H1 (cell line): Measurements from ENCODE around the gene LPAR3. TPM values are rescaled to one million over a fixed set of nuclear protein-coding genes. Genes with fewer than 3 reads are reported as not detected.

Experiments
- CTCF ChIA-PET: fragments of 300-600 bp; sonication (Branson Sonifier 250); formaldehyde crosslinking; loops from one replicate; lab custom pipeline; 2021; ENCODE audit not compliant: partially characterized antibody; lab: Charles Lee
- POLR2A ChIA-PET: fragments of 300-600 bp; sonication (Branson Sonifier 250); formaldehyde crosslinking; loops from one replicate; lab custom pipeline; 2021; ENCODE audit warnings: inconsistent platforms; ENCODE audit not compliant: partially characterized antibody; lab: Charles Lee
- DNase-seq, 2 experiments: peaks; one replicate each; pipeline versions ENCODE4 v3.0.0 to v3.0.0-alpha.2; 2010 to 2022; ENCODE audit warnings: low spot score in 2 of 2, low read depth in 1 of 2, mixed read lengths in 1 of 2
- FAIRE-seq: peaks from 2 replicates; lab custom pipeline; 2011; peaks lifted over from hg19 to GRCh38; lab: Jason Lieb, UNC
- H2AFZ ChIP-seq: 2 replicates; pipeline ENCODE4 v1.8.1; 2012; ENCODE audit warnings: low read length, inconsistent platforms
- H2AK5ac ChIP-seq: 2 replicates; pipeline ENCODE4 v1.6.1; 2013; ENCODE audit warnings: low read depth, low read length
- H2BK120ac ChIP-seq: replicated peaks from 2 replicates; pipeline ENCODE3; 2013; ENCODE audit warnings: low read depth, low read length, inconsistent platforms
- H2BK12ac ChIP-seq: 2 replicates; pipeline ENCODE4 v1.6.1; 2013; ENCODE audit warnings: low read depth, low read length
- H2BK15ac ChIP-seq: 2 replicates; pipeline ENCODE4 v1.6.1; 2013; ENCODE audit warnings: low read length
- H2BK20ac ChIP-seq: 2 replicates; pipeline ENCODE4 v1.6.1; 2013; ENCODE audit warnings: low read length
- H2BK5ac ChIP-seq: 2 replicates; pipeline ENCODE4 v1.6.1; 2013; ENCODE audit warnings: low read depth, low read length
- H3K14ac ChIP-seq: 2 replicates; pipeline ENCODE4 v1.6.1; 2013; ENCODE audit warnings: inconsistent platforms; ENCODE audit not compliant: insufficient read length
- H3K18ac ChIP-seq: 2 replicates; pipeline ENCODE4 v1.6.1; 2013; ENCODE audit warnings: low read length; ENCODE audit errors: extremely low read depth
- H3K23ac ChIP-seq: 2 replicates; pipeline ENCODE4 v1.6.1; 2013; ENCODE audit warnings: inconsistent platforms; ENCODE audit not compliant: insufficient read length
- H3K23me2 ChIP-seq: 2 replicates; pipeline ENCODE4 v1.6.1; 2013; ENCODE audit warnings: low read depth, low read length
- H3K27ac ChIP-seq: 2 replicates; pipeline ENCODE4 v1.6.1; 2011; ENCODE audit warnings: low read depth, low read length, inconsistent platforms
- H3K27me3 ChIP-seq, 4 experiments: replicated peaks in 1 of 4; 1 replicate in 1 of 4; 2 replicates in 3 of 4; pipeline versions ENCODE4 v1.6.1 to v1.8.1; 2011 to 2013; ENCODE audit warnings: low read length in 3 of 4, mild to moderate bottlenecking in 3 of 4, inconsistent platforms in 2 of 4, mixed read lengths in 2 of 4, moderate library complexity in 1 of 4; ENCODE audit not compliant: control insufficient read depth in 3 of 4, insufficient read depth in 3 of 4; ENCODE audit errors: extremely low read depth in 1 of 4
- H3K36me3 ChIP-seq, 4 experiments: 2 replicates each; pipeline versions ENCODE4 v1.6.1 to v1.8.1; 2011 to 2013; ENCODE audit warnings: mild to moderate bottlenecking in 4 of 4, low read length in 3 of 4, moderate library complexity in 2 of 4, control low read depth in 1 of 4, inconsistent platforms in 1 of 4; ENCODE audit not compliant: insufficient read depth in 4 of 4, control insufficient read depth in 2 of 4
- H3K4ac ChIP-seq: replicated peaks from 2 replicates; pipeline ENCODE3; 2013; ENCODE audit warnings: low read length, low read depth, mixed read lengths, inconsistent platforms; ENCODE audit not compliant: insufficient read length
- H3K4me1 ChIP-seq, 4 experiments: replicated peaks in 1 of 4; 1 replicate in 1 of 4; 2 replicates in 3 of 4; pipeline versions ENCODE4 v1.6.1 to v1.8.1; 2011 to 2013; ENCODE audit warnings: low read length in 3 of 4, inconsistent platforms in 2 of 4, mixed read lengths in 1 of 4; ENCODE audit not compliant: insufficient read depth in 4 of 4, control insufficient read depth in 3 of 4
- H3K4me2 ChIP-seq, 2 experiments: 2 replicates each; pipeline versions ENCODE4 v1.6.1 to v1.8.1; 2011 to 2013; ENCODE audit warnings: low read depth in 2 of 2, low read length in 2 of 2, control low read depth in 1 of 2, inconsistent platforms in 1 of 2, mild to moderate bottlenecking in 1 of 2; ENCODE audit not compliant: insufficient read depth in 1 of 2
- H3K4me3 ChIP-seq, 4 experiments: fragments of 200-600, 300-600 bp in 1 of 4; sonication (generic), shearing (Covaris generic), sonication (Bioruptor Twin) in 1 of 4; 2 replicates each; pipeline versions ENCODE4 v1.5.1 to v1.8.1; 2011 to 2016; ENCODE audit warnings: low read length in 4 of 4, low read depth in 3 of 4, control low read depth in 2 of 4, inconsistent platforms in 2 of 4, mild to moderate bottlenecking in 2 of 4, mixed read lengths in 1 of 4, moderate library complexity in 1 of 4; ENCODE audit not compliant: insufficient read depth in 2 of 4; ENCODE audit errors: extremely low read depth in 1 of 4
- H3K56ac ChIP-seq: replicated peaks from 2 replicates; pipeline ENCODE3; 2013; ENCODE audit warnings: low read depth, mild to moderate bottlenecking, mixed read lengths, low read length, inconsistent platforms; ENCODE audit not compliant: insufficient read length
- H3K79me1 ChIP-seq: 2 replicates; pipeline ENCODE4 v1.6.1; 2013; ENCODE audit warnings: low read depth, low read length, control low read depth
- H3K79me2 ChIP-seq, 2 experiments: 2 replicates each; pipeline versions ENCODE4 v1.6.1 to v1.8.1; 2012 to 2013; ENCODE audit warnings: low read length in 2 of 2, mild to moderate bottlenecking in 2 of 2, inconsistent platforms in 1 of 2; ENCODE audit not compliant: insufficient read depth in 2 of 2, control insufficient read depth in 1 of 2
- H3K9ac ChIP-seq, 4 experiments: replicated peaks in 1 of 4; 1 replicate in 1 of 4; 2 replicates in 3 of 4; pipeline versions ENCODE4 v1.6.1 to v1.8.1; 2011 to 2013; ENCODE audit warnings: low read depth in 3 of 4, low read length in 3 of 4, control low read depth in 2 of 4, mild to moderate bottlenecking in 2 of 4, moderate library complexity in 2 of 4, inconsistent platforms in 1 of 4; ENCODE audit errors: extremely low read depth in 1 of 4
- H3K9me3 ChIP-seq, 2 experiments: 2 replicates each; pipeline versions ENCODE4 v1.6.1 to v1.8.1; 2012 to 2013; ENCODE audit warnings: mild to moderate bottlenecking in 2 of 2, moderate library complexity in 2 of 2, control low read depth in 1 of 2, inconsistent platforms in 1 of 2, low read depth in 1 of 2, low read length in 1 of 2, mixed read lengths in 1 of 2; ENCODE audit not compliant: insufficient read depth in 2 of 2
- H4K20me1 ChIP-seq, 2 experiments: replicated peaks in 1 of 2; 2 replicates each; pipeline versions ENCODE3 to v1.8.1; 2011 to 2013; ENCODE audit warnings: inconsistent platforms in 2 of 2, low read length in 2 of 2, mild to moderate bottlenecking in 1 of 2; ENCODE audit not compliant: insufficient read depth in 2 of 2, control insufficient read depth in 1 of 2
- H4K5ac ChIP-seq: 2 replicates; pipeline ENCODE4 v1.6.1; 2013; ENCODE audit warnings: low read length, low read depth, mixed read lengths, inconsistent platforms; ENCODE audit not compliant: insufficient read length
- H4K8ac ChIP-seq: 2 replicates; pipeline ENCODE4 v1.8.0; 2013; ENCODE audit warnings: mild to moderate bottlenecking, moderate library complexity, low read length, inconsistent platforms; ENCODE audit not compliant: insufficient read depth; ENCODE audit errors: extremely low read depth
- H4K91ac ChIP-seq: replicated peaks from 2 replicates; pipeline ENCODE3; 2013; ENCODE audit warnings: low read length, mixed read lengths, inconsistent platforms; ENCODE audit not compliant: insufficient read length
- CREB1 ChIP-seq: IDR thresholded peaks from 2 replicates; pipeline ENCODE4 v1.6.1; 2012; ENCODE audit warnings: inconsistent platforms
- WGBS, 2 experiments: shearing (Covaris generic) in 1 of 2; methylation state at CpG; one replicate each; pipeline versions ENCODE4 v1.1.6 to v1.1.7; 2013 to 2015; ENCODE audit warnings: low lambda C conversion rate in 2 of 2, mixed read lengths in 2 of 2, inconsistent platforms in 1 of 2, low coverage in 1 of 2, missing lambda C conversion rate in 1 of 2; ENCODE audit not compliant: insufficient replicate concordance in 2 of 2, insufficient coverage in 1 of 2, insufficient read length in 1 of 2; ENCODE audit errors: extremely low coverage in 1 of 2, missing lambda C conversion rate in 1 of 2; 5-methylcytosine and 5-hydroxymethylcytosine counted together
- polyA plus RNA-seq, 7 experiments: library from polyadenylated mRNA; depleted of rRNA in 3 of 7; stranded (reverse) in 5 of 7; unstranded in 2 of 7; fragments of >200 nt in 5 of 7; fragments of 200-250 nt in 2 of 7; gene quantifications; 1 replicate in 5 of 7; 2 replicates in 1 of 7; 4 replicates in 1 of 7; pipeline versions ENCODE4 v1.2.1 to v1.2.3, GENCODE V29; 2011 to 2013; ENCODE audit warnings: missing spikeins in 2 of 7, mixed read lengths in 2 of 7
- total RNA-seq: library from RNA; stranded (reverse); fragmentation: NEBNext Ultra II Directional; extraction: Animal tissue kit (Norgen Biotek cat#: 25700); gene quantifications from 2 replicates; pipeline ENCODE4 v1.2.1, GENCODE V29; 2021

Gene LPAR3
- total and polyA plus RNA-seq, 2 of the 8 experiments (the other 6 are each of a cell fraction or from before 2014, with no cell fraction given): 17.1 to 25.4 TPM

GRCh38 chr1:84830136-84830535 lies 62.9 kb downstream of the LPAR3 start:
- H2BK15ac ChIP-seq: no peak overlapping the region
- H2BK5ac ChIP-seq: no peak overlapping the region
- no peak overlapping the region for H3K23ac ChIP-seq
- no peaks in the 10 kb centered on the region for H3K36me3 ChIP-seq
- H3K4ac ChIP-seq: no peak overlapping the region
- H3K4me2 ChIP-seq: no peak overlapping the region
- no peaks in the 10 kb centered on the region for H3K27me3 ChIP-seq
- no peak for DNase-seq
- no peak overlapping the region for H2BK20ac ChIP-seq
- no peak overlapping the region for H4K91ac ChIP-seq
- no peak overlapping the region for H2BK120ac ChIP-seq
- no peak overlapping the region for H3K4me3 ChIP-seq
- no peaks in the 10 kb centered on the region for H3K79me1 ChIP-seq
- no peak overlapping the region for H2BK12ac ChIP-seq
- H3K56ac ChIP-seq: no peak overlapping the region
- no peaks in the 10 kb centered on the region for H3K79me2 ChIP-seq
- H3K27ac ChIP-seq: no peak overlapping the region
- ChIA-PET POLR2A (interaction anchor here (1.2 kb wide), 1 partner anchor 10 kb away, joined by 3 read pairs; no protein-coding TSS in a partner anchor), CTCF (interaction anchor here (0.6 to 1.4 kb wide), 4 partner anchors 21 to 106 kb away, joined by 3 to 5 read pairs (median 3); no protein-coding TSS in a partner anchor)
- H4K20me1 ChIP-seq: no peaks in the 10 kb centered on the region
- H3K9ac ChIP-seq: no peak overlapping the region
- no peak overlapping the region for H4K8ac ChIP-seq
- H4K5ac ChIP-seq: no peak overlapping the region
- H3K23me2 ChIP-seq: no peaks in the 10 kb centered on the region
- H3K4me1 ChIP-seq: no peaks in the 10 kb centered on the region
- 95% methylated on average over 5 of the region's 5 CpGs; no CpG with 5 or more reads in 1 of the 2 experiments for whole genome bisulfite sequencing, 2 experiments
- no peak overlapping the region for H2AK5ac ChIP-seq
- H3K9me3 ChIP-seq: no peaks in the 10 kb centered on the region
- H3K14ac ChIP-seq: no peak overlapping the region
- FAIRE-seq: no peak
- no peak overlapping the region for H2AFZ ChIP-seq
- no peak overlapping the region for H3K18ac ChIP-seq
- TF ChIP-seq CREB1: no peak
